GM21390 (cell line): ENCODE measurements around the gene ACE2.

Experiments used
- ATAC-seq: cut with Tn5 transposase; IDR thresholded peaks from one replicate; pipeline ENCODE4 v1.9.1; 2021; ENCODE audit not compliant: unreplicated experiment

ACE2 gene

DNA sequence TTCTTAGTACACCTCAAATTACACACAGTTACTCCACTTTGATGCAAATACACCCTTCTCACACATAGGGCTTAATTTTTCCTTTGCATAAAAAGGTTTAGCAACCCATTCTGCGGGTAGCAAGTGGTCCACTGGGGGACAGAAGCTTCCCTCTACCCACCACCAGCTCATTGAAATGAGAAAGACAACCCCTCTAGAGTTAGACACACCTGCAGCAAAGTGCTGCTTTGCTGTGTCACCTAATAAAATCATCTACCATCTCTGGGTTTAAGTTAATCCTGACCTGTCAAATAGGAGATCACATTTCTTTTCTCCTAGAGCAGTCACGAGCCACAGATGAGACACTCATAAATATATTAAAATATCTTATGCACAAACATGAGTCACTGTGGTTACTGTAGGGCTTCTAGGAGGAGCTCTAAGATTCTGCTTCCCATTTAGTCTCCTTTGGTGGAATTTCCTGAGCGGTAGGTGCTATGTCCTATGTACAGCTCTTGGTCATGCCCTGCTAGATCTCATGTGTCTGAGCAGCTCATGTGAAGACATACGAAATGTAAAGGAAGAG, 88.3 kb downstream of the ACE2 start:
- no peak for ATAC-seq

DNA sequence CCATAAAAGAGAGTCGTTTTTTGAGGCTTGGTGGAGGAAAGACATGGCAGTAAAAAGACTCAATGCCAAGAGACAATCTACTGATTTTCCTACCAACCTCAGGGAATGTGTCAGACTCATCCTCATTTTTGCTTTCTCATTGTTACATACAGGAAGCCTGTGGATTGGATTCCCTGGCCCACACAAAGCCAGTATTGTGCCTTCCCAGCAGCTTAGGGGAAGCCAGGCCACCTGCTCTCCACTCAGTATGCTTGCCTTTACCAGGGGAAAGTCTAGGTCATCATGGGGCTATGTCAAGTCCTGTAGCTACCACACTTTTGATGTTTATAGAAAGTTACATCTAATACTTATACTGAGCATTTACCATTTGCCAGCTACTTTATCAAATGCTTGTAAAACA, 89.2 kb downstream of the ACE2 start:
- no peak for ATAC-seq
